WI38 (cell line): ENCODE results near the gene SIPA1L3.

ENCODE experiments used
- H3K4me3 ChIP-seq: 2 replicates; pipeline ENCODE4 v1.5.1; 2011; ENCODE audit warnings: low read depth, mild to moderate bottlenecking, control low read depth, low read length
- CTCF ChIP-seq: IDR thresholded peaks from 2 replicates; pipeline ENCODE4 v1.5.1; 2012; ENCODE audit warnings: low read depth, mild to moderate bottlenecking, control low read depth, low read length

The SIPA1L3 gene

GRCh38 chr19:37938353-37938752, 31.3 kb downstream of the SIPA1L3 start:
- H3K4me3 ChIP-seq, result no peak overlapping the region
- no peak for TF ChIP-seq CTCF

- no peak for TF ChIP-seq CTCF
- H3K4me3 ChIP-seq, result no peak overlapping the region
These were observed 34.9 kb downstream of the SIPA1L3 start for GRCh38 chr19:37941782-37942515.

- no peak overlapping the region for H3K4me3 ChIP-seq
- no peak for TF ChIP-seq CTCF
These were observed 35.5 kb downstream of the SIPA1L3 start for GRCh38 chr19:37942516-37942902.

GRCh38 chr19:37943480-37943879, 36.5 kb downstream of the SIPA1L3 start:
- no peak for TF ChIP-seq CTCF
- no peak overlapping the region for H3K4me3 ChIP-seq

- no peak for TF ChIP-seq CTCF
- H3K4me3 ChIP-seq, result no peak overlapping the region
These were observed 39.1 kb downstream of the SIPA1L3 start for GRCh38 chr19:37946132-37946531.

GRCh38 chr19:37947778-37948177, 40.8 kb downstream of the SIPA1L3 start:
- no peak for TF ChIP-seq CTCF
- H3K4me3 ChIP-seq, result no peak overlapping the region

- TF ChIP-seq CTCF, result no peak
- H3K4me3 ChIP-seq, result no peak overlapping the region
These were observed 41.4 kb downstream of the SIPA1L3 start for GRCh38 chr19:37948362-37948761.
